ENCODE measurements around the gene DAB2IP. TPM values are rescaled to one million over a fixed set of nuclear protein-coding genes. Genes with fewer than 3 reads are reported as not detected.

The DAB2IP gene
- total RNA-seq, 1 donor from 2014 or later = 81.6 TPM

GRCh38 chr9:121646992-121647391 lies 4.4 kb upstream of the DAB2IP start:
- no peak for ATAC-seq
- no peak for TF ChIP-seq CTCF (IDR thresholded peaks at IDR 0.05)
- H3K27ac ChIP-seq = no peak overlapping the region

DNA sequence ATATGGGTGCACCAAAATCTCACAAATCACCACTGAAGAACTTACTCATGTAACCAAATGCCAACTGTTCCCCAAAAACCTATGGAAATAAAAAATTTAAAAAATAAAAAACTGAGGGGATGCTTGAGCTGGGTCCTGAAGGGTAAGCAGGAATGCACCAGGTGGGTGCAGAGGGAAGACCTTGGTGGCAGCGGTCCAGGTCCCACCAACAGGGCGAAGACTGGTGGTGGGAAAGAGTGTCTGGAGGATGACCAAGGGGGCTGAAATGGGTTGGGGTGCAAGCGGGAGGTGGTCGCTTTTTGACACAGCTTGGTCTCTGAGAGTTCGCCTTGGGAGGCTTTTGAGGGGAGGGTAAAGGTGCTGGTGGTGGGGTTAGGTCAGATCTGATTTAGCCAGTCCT lies 3.3 kb upstream of the DAB2IP start:
- Histone ChIP-seq H3K27me3 (no peaks in the 10 kb centered on the region), H3K27ac (no peak overlapping the region), H3K4me3 (no peak overlapping the region), H3K4me1 (peaks cover 28% of the 10 kb centered on the region), H3K36me3 (no peaks in the 10 kb centered on the region), H3K9me3 (no peaks in the 10 kb centered on the region)
- intact Hi-C loops (cut with DNase I) = no loop called here
- no peak for TF ChIP-seq CTCF (IDR thresholded peaks at IDR 0.05)
- ATAC-seq = no peak
- DNase-seq = no peak

More at GRCh38 chr9:121646992-121647391, 4.4 kb upstream of the DAB2IP start:
- H3K4me3 ChIP-seq = no peak overlapping the region
- no peaks in the 10 kb centered on the region for H3K27me3 ChIP-seq
- H3K4me1 ChIP-seq = peaks cover 17% of the 10 kb centered on the region
- H3K36me3 ChIP-seq = no peaks in the 10 kb centered on the region
- intact Hi-C loops (cut with DNase I) = no loop called here
- H3K9me3 ChIP-seq = no peaks in the 10 kb centered on the region
- no peak for DNase-seq

DNA sequence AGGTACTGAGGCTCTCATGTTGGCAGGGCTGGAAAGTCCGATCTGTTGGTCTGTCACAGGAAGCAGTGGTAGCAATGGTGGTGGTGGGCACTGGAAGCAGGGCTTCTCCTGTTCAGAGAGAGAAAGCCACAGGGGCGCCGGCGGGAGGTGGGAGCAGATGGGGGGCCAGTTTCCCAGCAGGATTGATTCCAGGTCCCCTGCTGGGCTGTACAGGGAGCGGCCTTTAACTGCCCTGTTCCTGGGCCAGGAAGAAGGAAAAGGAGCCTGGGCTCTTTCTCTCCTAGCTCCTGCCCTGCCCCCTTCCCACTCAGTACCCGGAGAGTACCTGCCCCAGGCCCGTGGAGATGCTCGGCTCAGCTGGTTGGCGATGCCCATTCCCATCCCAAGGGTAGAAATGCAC lies 2.6 kb upstream of the DAB2IP start:
- no peak for TF ChIP-seq CTCF (IDR thresholded peaks at IDR 0.05)
- peaks cover 29% of the 10 kb centered on the region for H3K4me1 ChIP-seq
- H3K27me3 ChIP-seq = no peaks in the 10 kb centered on the region

GRCh38 chr9:121649476-121650216 lies 1.8 kb upstream of the DAB2IP start:
- Histone ChIP-seq H3K36me3 (no peaks in the 10 kb centered on the region), H3K4me3 (no peak overlapping the region), H3K9me3 (no peaks in the 10 kb centered on the region), H3K4me1 (peaks cover 36% of the 10 kb centered on the region), H3K27ac (no peak overlapping the region), H3K27me3 (no peaks in the 10 kb centered on the region)
- DNase-seq = no peak
- intact Hi-C loops (cut with DNase I) = no loop called here
- no peak for TF ChIP-seq CTCF (IDR thresholded peaks at IDR 0.05)
- no peak for ATAC-seq

More for the DNA sequence above, 2.6 kb upstream of the DAB2IP start:
- Histone ChIP-seq H3K9me3 (no peaks in the 10 kb centered on the region), H3K4me3 (no peak overlapping the region), H3K27ac (no peak overlapping the region), H3K36me3 (no peaks in the 10 kb centered on the region)
- DNase-seq (no peak), ATAC-seq (no peak)
- intact Hi-C loops (cut with DNase I) = no loop called here

- peaks cover 36% of the 10 kb centered on the region for H3K4me1 ChIP-seq
- no peaks in the 10 kb centered on the region for H3K9me3 ChIP-seq
- ATAC-seq (peak; percentile 25), DNase-seq (peak; percentile 72)
- H3K27ac ChIP-seq = no peak overlapping the region
- H3K36me3 ChIP-seq = no peaks in the 10 kb centered on the region
- no peaks in the 10 kb centered on the region for H3K27me3 ChIP-seq
- H3K4me3 ChIP-seq = peak overlapping the region; percentile 58
- intact Hi-C loops (cut with DNase I) = no loop called here
- no peak for TF ChIP-seq CTCF (IDR thresholded peaks at IDR 0.05)
Observed at GRCh38 chr9:121650217-121651007, 1.0 kb upstream of the DAB2IP start.
